GM10266 (cell line): ENCODE measurements around the gene MINK1.

Experiments used
- DNase-seq: peaks from one replicate; pipeline ENCODE4 v3.0.0; 2012; ENCODE audit errors: extremely low spot score
- CTCF ChIP-seq: IDR thresholded peaks from 2 replicates; pipeline ENCODE4 v1.5.1; 2012; ENCODE audit warnings: mild to moderate bottlenecking, low read depth; ENCODE audit not compliant: control insufficient read depth, insufficient read depth; ENCODE audit errors: missing control alignments

The MINK1 gene

GRCh38 chr17:4839965-4840892 is 7.1 kb downstream of the MINK1 start:
- TF ChIP-seq CTCF = no peak
- no peak for DNase-seq

GRCh38 chr17:4840893-4841242 is 7.7 kb downstream of the MINK1 start:
- no peak for TF ChIP-seq CTCF
- DNase-seq = no peak

- no peak for DNase-seq
- TF ChIP-seq CTCF = no peak
Measured at GRCh38 chr17:4842376-4842775, 9.2 kb downstream of the MINK1 start.

DNA sequence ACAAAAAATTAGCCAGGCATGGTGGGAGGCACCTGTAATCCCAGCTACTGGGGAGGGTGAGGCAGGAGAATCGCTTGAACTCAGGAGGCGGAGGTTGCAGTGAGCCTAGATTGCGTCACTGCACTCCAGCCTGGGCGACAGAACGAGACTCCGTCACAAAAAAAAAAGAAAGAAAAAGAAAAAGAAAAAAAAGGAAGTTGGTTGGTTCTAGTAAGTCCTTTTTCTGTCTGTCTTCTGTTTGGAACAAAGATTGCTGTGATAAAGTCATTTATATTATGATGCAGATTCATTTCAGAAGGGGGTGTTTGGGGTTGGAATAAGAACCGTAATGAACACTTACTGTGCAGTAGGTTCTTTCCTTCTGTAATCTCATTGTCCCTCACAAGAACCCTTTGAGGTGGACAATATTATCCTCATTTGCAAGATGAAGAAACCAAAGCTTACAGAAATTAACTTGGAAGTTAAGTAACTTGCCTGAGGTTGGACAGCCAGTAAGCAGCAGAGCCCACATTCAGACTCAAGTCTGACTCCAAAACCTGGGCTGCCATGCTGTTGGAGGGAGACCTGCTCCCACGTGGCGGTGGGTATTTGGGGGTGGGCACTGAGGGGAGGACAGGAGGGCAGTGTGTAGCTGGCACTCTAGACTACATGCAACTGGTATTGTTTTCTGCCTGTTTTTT is 10.3 kb downstream of the MINK1 start:
- no peak for TF ChIP-seq CTCF
- no peak for DNase-seq

DNA sequence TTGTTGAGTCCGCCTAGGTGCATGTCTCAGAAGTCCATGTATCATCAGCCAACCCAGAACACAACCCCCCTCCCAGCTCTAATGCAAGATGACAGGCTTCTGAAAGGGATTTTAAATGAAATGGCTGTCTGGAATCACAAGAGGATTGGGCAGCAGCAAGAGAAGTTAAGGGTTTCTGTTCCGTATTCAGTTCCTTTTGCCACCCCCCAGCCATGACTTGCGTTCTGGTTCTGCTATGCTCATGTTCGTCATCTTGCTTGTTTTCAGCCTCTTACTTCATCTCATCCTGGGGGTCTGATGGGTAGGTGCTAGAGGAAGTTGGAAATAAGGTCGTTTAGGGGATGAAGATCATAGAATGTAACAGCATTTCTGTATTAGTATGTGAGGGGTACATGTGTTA is 12.0 kb downstream of the MINK1 start:
- no peak for TF ChIP-seq CTCF
- DNase-seq = no peak

- no peak for TF ChIP-seq CTCF
Measured at GRCh38 chr17:4846635-4847390, 13.7 kb downstream of the MINK1 start.

GRCh38 chr17:4849011-4849536 is 15.9 kb downstream of the MINK1 start:
- no peak for DNase-seq
- no peak for TF ChIP-seq CTCF

More at GRCh38 chr17:4846635-4847390, 13.7 kb downstream of the MINK1 start:
- no peak for DNase-seq
